Measurements from ENCODE around the gene GSTCD.
A peak's percentile ranks its signal among the peaks of the same experiment; 100 is the strongest.
"Not testable (repeated sequence)": the region's sequence is repeated elsewhere in the genome, so short reads cannot be mapped to it uniquely, and the experiment has no call there.

GSTCD gene

DNA sequence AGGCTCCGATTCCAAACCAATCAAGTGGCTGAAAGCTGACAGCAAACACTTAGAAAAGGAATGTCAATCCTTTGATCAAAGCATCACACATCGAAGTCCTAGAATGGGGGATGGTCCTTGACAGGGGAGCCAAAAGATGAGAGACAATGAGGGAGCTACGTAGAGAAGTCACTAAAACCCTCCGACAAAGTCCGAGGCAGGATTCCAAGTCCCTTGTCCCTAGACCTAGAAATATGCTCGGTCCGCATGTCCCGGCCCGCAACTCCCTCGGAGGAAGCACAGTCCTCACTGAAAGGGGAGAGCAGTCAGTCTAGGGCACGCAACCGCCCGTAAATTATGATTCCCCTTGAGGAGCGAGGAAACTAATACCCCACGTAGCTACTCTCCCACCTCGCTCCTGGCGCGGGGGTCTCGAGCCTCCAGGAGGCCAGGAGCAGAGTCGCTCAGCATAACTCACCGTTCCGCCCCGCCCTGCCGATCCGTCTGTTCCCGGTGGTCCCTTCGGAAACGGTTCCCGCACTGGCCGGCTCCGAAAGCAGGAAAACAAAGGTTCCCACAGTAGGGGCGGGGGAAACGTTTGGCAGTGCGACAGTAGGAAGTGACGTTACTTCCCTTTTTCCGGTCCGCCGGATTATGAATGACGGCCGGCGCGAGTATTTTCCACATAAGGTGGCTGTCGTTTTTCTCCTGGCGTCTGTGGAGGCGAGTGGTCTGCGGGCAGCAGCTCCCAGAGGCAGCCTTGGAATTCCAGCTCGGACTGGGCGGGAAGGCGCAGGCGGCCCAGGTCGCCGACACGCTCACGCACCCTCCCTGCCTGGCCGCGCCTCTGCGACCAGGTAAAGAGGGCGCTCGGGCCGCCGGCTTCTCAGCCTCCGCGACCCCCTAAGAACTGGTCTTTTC, at the start of gene GSTCD, which contains the start of gene INTS12:
GSTCD (plus strand) TSS at position 604 of the 900 bp plus-strand sequence. CDS start 8,830 bp downstream, outside the sequence.
INTS12 (minus strand) TSS at position 509 of the 900 bp plus-strand sequence. CDS start 8,684 bp downstream, outside the sequence.
- DNase-seq (ENCODE audit: low read depth, low spot score) = peak; percentile 74

- no peak for DNase-seq (ENCODE audit: low read depth, low spot score)
These were observed 49.4 kb upstream of the GSTCD start for GRCh38 chr4:105659190-105659589.

DNA sequence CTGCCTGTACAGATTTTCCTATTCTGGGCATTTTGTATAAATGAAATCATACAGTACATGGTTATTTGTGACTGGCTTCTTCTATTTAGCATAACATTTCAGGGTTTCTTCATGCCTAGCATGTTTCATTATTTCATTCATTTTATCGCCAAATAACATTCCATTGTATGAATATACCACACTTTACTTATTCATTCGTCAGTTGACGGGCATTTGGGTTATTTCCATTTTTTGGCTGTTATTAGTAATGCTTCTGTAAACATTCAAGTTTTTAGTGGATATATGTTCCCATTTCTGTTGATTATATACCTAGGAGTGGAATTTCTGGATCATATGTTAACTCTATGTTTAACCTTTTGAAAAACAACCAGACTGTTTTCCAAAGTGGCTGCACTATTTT, 47.6 kb upstream of the GSTCD start:
- DNase-seq (ENCODE audit: low read depth, low spot score) = no peak

GRCh38 chr4:105662935-105663675, 45.5 kb upstream of the GSTCD start:
- DNase-seq (ENCODE audit: low read depth, low spot score) = no peak

- no peak for DNase-seq (ENCODE audit: low read depth, low spot score)
These were observed 41.9 kb upstream of the GSTCD start for GRCh38 chr4:105666693-105667092.

DNA sequence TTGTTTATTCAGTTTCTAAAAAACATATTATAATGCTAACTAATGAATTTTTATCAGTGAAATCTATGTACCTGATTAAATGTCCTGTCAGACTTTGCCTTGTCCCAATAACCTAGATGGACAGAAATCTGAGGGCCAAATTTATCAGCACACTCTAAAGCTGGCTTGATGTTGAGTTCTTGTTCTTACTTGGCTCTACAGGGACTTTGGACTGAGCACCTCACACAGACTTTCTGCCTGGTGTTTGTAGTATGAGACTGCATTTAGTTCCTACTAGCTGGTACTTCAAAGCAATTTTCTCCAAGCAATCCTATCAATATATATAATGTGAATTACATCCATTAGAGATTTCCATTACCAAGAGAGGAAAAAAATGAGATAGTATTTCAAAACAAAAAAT, 37.9 kb upstream of the GSTCD start:
- no peak for DNase-seq (ENCODE audit: low read depth, low spot score)

- DNase-seq (ENCODE audit: low read depth, low spot score) = no peak
These were observed 37.3 kb upstream of the GSTCD start for GRCh38 chr4:105671301-105671700.

DNA sequence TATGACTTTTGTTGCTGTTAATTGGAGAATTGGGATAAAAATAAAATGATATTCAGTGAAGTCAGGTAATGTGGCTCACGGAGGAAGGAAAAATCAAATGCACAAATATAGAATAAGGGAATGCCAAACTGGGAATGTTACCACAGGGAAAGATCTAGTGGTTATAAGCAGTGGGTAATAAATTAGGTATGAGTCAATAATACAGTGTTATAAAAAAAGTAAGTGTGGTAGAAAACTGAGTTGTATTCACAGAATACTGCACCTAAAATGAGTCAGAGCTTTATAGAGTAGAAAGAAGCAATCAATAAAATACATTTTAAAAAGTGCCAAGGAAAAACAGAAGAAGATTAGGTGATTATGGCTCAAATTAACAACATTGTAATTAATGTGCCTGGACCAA, 34.6 kb upstream of the GSTCD start:
- no peak for DNase-seq (ENCODE audit: low read depth, low spot score)

GRCh38 chr4:105677709-105678108, 30.9 kb upstream of the GSTCD start:
- DNase-seq (ENCODE audit: low read depth, low spot score) = no peak

- no peak for DNase-seq (ENCODE audit: low read depth, low spot score)
These were observed 29.4 kb upstream of the GSTCD start for GRCh38 chr4:105679186-105679585.

DNA sequence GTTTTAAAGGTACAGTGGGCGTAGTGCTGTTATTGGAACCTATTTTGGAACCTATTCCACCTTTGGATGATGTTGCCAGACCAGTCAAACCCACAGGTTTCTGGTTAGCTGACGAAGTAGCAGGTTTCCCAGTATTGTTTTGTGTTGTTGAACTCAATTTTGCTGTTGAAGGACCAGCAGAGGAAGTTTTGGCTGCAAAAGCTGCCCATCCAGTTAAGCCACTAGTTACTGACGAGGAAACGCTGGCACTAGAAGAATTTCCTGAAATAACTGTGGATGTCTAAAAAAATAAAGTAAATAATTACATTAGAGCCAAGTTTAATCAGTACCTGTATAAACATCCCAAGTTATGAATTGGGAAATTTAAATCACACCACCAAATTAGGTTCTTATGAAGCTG, 25.5 kb upstream of the GSTCD start:
- no peak for DNase-seq (ENCODE audit: low read depth, low spot score)

DNA sequence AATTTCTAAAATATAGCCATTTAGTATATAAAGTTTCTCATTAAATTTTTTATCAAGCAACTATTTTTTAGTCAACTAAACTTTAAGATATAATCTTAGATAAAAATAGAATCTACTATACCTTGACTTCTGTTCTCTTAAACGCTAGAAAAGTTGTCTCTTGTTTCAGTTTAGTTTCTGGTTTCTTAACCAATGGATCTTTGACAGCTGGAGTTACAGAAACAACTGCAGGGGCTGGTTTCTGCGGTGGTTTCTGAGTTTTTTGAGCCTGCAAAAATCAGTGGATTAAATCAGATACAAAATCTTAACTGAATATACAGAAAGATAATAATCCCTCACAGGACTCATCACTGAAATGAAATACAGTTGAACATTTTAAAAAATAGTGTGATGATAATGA, 22.0 kb upstream of the GSTCD start:
- no peak for DNase-seq (ENCODE audit: low read depth, low spot score)

DNA sequence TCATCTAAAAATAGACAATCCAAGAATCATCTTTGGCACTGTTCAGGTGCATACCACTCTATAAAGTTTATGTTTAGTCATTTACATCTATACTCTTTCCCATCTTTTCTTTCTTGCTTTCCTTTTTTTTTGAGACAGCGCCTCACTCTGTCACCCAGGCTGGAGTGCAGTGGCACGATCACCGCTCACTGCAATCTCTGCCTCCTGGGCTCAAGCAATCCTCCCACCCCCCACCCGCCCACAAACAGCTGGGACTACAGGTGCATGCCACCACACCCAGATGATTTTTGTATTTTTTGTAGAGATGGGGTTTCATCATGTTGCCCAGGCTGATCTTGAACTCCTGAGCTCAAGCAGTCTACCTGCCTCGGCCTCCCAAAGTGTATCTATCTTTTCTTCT, 13.8 kb upstream of the GSTCD start:
- not testable (repeated sequence) for DNase-seq (ENCODE audit: low read depth, low spot score)

DNA sequence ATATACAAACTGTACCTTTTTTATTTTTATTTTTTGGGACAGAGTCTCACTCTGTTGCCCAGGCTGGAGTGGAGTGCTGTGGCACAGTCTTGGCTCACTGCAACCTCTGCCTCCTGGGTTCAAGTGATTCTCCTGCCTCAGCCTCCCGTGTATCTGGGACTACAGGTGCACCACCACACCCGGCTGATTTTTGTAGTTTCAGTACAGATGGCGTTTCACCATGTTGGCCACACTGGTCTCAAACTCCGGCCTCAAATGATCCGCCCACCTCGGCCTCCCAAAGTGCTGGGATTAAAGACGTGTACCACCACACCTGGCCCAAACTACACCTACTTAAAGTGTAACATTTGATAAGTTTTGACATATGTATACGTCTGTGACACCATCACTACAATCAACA, 12.8 kb upstream of the GSTCD start:
- not testable (repeated sequence) for DNase-seq (ENCODE audit: low read depth, low spot score)

- no peak for DNase-seq (ENCODE audit: low read depth, low spot score)
These were observed 10.0 kb upstream of the GSTCD start for GRCh38 chr4:105698607-105699006.

DNA sequence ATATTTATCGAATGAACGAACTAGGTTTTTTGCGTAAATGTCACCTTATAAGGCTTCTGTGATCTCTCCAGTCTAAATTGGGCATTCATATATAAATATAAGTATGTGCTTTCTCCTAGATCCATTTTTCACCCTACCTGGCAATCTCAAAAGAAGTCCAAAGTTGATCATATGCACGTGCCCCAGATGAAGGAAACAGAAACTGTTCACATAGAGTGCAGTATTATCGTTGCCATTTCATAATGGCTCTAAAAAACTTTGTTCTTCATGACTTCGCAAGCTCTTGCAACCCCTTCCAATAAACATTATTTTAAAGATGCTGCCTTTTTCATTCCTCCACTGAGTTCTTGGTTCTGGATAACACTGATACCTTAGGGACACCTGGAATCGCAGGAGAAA, 803 bp upstream of the GSTCD start:
- DNase-seq (ENCODE audit: low read depth, low spot score) = no peak

GRCh38 chr4:105709081-105709450, 482 bp downstream of the GSTCD start:
- DNase-seq (ENCODE audit: low read depth, low spot score) = no peak

- no peak for DNase-seq (ENCODE audit: low read depth, low spot score)
These were observed 1.5 kb downstream of the GSTCD start for GRCh38 chr4:105710012-105710600.

DNA sequence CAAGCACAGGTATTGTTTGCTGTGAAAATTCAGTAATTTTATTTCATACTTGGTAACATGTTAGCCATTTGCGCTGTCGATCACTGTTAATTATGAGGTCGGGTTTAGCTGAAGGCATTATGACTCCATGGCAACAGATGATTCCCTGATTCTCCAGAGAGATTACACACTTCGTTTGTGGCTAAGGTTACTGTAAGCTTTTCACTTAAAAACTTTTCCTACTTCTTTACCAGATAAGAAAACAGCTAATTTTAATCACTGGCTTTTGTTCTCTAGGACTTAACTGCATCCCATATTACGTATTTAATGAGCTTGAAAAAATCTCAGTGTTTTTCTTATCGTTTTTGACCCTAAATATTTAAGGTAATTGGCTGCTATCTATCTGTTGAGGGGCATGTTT, 2.1 kb downstream of the GSTCD start:
- no peak for DNase-seq (ENCODE audit: low read depth, low spot score)

DNA sequence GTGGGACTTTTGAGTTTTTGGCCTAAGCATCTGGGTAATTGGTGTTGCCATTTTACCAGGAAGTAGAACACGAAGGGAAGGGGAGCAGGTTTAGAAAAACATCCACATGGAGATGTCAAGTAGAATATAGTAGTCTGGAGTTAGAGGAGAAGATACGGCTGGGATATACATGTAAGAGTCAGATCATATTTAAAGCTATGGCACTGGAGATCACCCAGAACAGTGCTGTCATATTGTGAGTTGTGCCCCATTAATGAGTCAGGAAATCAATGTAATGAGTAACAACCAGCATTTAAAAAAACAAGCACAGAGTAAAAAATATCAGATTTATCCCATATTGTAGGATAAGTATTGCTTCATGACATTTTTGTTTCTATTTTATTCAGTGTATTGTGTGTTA, 4.2 kb downstream of the GSTCD start:
- no peak for DNase-seq (ENCODE audit: low read depth, low spot score)

GRCh38 chr4:105714071-105714521, 5.5 kb downstream of the GSTCD start:
- no peak for DNase-seq (ENCODE audit: low read depth, low spot score)

DNA sequence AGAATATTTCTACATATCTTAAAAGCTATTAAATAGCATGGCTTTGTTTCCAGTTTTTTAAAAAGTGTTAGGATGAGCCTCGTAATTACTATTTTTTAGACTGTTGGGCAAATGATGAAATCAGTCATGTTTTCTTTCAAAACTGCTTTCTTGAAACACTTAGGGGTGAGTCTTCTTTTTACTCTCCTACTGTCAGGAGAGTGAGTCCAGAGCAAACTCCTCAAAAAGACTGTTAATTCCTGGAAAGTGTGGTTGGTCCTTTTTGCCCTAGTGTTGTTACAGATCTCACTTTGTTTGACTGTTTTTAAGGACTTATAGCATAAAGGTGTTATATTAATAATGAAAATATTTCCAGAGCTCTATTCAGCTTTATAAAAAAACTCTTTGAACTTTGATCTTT, 6.3 kb downstream of the GSTCD start:
- no peak for DNase-seq (ENCODE audit: low read depth, low spot score)

Measured in activated naive CD8-positive, alpha-beta T cell treated with anti-CD3 and anti-CD28 coated beads, Interleukin-2, amount 50 U/mL, for 16 hours (primary cell).